G401 (cell line): ENCODE results near the gene SLC44A3. TPM values are rescaled to one million over a fixed set of nuclear protein-coding genes. Genes with fewer than 3 reads are reported as not detected.

Source experiments
- DNase-seq: peaks from one replicate; pipeline ENCODE4 v3.0.0-alpha.2; 2015; ENCODE audit warnings: low spot score
- in situ Hi-C: cut with HindIII; loops from 2 replicates; pipeline ENCODE4 v1.10.0; 2016; ENCODE audit warnings: low sequenced_read_pairs, mixed read lengths
- total RNA-seq: library from RNA; depleted of rRNA; stranded (reverse); fragments of >200 nt; shearing (Covaris generic); gene quantifications from 2 replicates; pipeline ENCODE4 v1.2.3, GENCODE V29; 2014

SLC44A3 gene
- total RNA-seq, 1 experiment from 2014 or later: 2.5 TPM

- in situ Hi-C loops: no loop called here
- no peak for DNase-seq
Observed at GRCh38 chr1:94894630-94895029, 74.5 kb downstream of the SLC44A3 start.

- no peak for DNase-seq
- in situ Hi-C loops: no loop called here
Observed at GRCh38 chr1:94895518-94895917, 75.4 kb downstream of the SLC44A3 start.

DNA sequence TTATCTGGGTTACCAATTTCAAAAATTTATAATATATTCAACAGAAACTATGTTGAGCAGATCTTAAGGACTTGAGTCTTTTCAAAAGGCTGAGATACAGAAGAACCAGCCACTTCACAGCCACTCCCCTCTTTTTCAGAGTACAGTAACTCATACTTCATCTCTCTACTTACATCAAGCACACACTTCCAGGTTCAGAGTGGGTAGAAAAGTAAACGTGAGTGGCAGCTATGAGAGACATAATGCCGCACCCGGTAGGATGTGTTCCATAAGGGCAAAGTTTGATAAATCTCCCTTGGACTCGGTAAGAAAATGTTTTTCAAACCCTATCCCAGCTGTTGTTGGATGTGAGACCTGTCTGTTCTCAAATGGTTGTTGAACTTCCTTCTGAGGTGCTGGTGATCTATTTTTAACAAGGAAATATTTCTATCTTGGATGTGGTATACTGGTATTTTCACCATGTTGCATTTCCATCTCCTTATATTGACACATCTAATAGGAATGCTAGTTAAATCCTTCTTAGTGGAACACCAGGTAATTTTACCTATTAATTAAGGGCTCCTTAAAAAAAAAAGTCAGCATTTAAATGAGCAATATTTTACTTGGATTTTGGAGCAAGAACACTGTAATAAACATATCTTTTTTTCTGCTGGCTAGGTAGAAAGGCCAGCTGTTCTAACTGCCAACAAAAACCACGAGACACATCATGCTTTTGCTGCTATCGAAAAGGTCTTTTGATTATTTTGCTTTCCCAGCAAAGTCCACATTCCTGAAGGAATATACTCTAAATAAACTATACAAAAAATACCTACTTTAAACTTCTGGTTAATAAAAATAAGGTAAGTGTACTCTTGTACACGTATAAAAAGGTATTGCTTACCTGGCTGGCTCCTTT lies 78.6 kb downstream of the SLC44A3 start:
- DNase-seq: no peak
- in situ Hi-C loops: no loop called here

DNA sequence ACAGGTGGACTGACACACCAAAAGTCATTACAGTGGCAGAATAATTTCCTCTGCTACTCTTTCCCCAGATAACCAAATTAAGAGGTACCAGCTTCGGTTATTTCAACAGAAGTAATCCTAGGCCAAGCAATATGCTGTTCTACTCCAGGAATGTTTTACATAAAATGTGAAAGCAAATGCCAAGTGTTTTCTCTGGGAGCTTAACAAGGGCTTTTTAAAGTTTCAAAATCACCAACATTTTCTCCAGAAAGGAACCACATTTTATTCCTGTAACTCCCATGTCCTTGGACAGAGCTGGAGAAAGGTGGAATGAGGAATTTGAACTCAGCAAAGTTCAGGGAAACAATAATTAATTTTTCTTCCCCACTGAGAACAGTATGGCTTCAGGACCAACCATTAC lies 79.6 kb downstream of the SLC44A3 start:
- in situ Hi-C loops: no loop called here
- DNase-seq: no peak

DNA sequence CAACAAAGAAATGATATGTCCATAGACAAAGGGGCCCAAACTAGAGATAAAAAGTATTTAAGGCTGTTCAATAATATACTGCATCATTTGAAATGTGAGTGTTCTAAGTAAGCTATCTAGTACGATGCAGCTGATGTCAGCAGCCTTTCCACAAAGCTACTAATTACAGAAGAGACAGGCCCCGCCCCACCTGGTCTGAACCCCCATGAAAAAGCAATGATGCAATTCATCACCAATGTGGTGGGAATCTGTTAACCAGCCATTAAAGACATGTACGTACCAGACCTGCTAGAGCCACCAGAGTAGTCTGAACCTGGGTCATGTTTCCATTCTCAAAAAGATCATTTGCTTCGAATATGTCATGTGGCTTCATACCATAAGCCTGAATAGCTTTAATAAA lies 81.7 kb downstream of the SLC44A3 start:
- in situ Hi-C loops: no loop called here
- no peak for DNase-seq

GRCh38 chr1:94903280-94904009 lies 83.3 kb downstream of the SLC44A3 start:
- in situ Hi-C loops: no loop called here
- DNase-seq: peak; percentile 20

DNA sequence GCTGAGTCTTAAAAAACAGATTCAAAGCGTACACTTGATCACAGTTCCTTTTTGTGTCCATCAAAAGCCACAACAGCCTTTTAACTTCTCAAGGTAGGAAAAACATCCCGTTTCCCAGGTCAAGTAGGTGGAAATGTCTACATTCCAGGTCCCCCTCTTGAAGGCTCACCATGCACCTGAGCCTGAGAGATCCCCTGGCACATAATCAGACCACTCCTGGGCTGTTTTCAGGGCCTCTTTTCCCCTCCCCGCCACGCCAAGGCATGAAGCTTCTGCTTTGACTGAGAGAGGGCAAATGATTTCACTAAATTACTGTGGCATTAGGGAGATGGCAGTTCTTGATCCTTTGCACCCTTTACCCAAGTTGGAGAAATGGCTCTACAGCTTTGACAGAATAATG lies 85.0 kb downstream of the SLC44A3 start:
- in situ Hi-C loops: no loop called here
- DNase-seq: no peak

DNA sequence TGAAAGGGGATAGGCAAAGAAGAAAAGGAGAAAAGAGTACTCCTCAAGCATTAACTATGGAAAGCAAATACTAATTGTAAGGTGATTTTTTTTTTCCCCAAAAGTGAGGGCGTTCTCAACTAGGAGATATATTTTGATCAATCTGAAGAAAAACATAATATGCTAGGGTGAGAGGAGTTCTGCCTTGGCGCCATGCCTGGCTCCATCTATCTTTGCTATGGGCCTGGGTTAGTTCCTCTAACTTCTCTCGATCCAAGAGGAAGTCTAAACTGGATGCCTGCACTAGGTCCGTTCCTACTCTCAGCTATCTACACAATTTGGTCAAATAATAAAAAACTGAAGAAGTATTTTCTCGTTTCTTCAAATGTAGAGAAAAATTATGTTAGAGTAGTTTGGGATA lies 86.2 kb downstream of the SLC44A3 start:
- no peak for DNase-seq
- in situ Hi-C loops: no loop called here

DNA sequence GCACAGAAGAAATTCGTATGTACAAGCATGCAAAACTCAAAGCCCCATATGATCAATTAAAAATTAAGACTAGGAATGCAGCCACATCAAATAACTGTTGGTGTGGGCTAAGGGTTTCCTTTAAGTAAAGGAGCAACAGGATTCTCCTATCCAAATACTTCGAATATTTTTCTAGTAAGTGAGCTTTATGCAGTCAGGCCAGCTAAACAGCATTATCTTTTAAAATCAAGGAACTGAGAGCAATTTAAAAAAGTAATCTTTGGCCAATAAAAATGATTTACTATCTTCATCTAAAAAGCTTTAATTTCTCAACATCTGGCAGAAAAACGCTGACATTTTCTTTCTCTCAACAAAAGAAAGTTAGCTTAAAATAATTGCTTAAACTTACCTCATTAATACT lies 87.0 kb downstream of the SLC44A3 start:
- in situ Hi-C loops: no loop called here
- no peak for DNase-seq

- in situ Hi-C loops: no loop called here
Observed at GRCh38 chr1:94908190-94908589, 88.0 kb downstream of the SLC44A3 start.

DNA sequence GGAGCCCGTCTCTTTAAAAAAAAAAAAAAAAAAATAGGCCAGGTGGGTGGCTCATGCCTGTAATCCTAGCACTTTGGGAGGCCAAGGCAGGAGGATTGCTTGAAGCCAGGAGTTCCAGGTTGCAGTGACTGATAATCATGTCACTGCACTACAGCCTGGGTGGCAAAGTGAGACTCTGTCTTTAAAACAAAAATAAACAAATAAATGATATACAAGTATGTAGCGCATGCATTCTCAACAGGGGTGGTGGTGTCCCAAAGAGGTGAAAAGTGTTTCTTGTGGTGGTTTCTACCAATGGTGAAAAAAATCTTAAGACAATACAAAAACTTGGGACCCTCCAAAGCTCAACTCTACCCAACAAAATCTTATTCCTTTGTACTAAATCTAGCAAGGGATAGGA lies 88.8 kb downstream of the SLC44A3 start:
- DNase-seq: no peak
- in situ Hi-C loops: no loop called here

More at GRCh38 chr1:94908190-94908589, 88.0 kb downstream of the SLC44A3 start:
- no peak for DNase-seq

DNA sequence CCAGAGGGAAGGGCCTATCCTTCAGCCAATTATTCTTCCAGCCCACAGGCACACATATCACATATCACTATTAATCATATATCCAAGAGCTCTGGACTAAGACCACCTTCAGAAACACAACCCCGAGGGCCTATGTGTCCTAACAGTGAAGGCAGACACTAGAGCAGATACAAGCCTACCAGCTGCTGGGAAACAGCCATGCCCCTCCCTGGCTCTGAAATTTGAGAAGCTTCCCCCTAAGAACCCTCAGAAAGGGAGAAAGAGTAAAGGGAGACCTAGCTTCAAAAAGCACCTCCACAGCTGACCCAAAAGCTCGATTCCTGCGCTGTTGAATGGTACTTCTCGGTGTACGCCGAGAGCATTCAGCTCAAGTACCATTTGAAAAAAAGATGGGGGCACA lies 89.3 kb downstream of the SLC44A3 start:
- in situ Hi-C loops: no loop called here

GRCh38 chr1:94912263-94913184 lies 92.4 kb downstream of the SLC44A3 start:
- no peak for DNase-seq
- in situ Hi-C loops: no loop called here

More for the DNA sequence above, 89.3 kb downstream of the SLC44A3 start:
- no peak for DNase-seq

DNA sequence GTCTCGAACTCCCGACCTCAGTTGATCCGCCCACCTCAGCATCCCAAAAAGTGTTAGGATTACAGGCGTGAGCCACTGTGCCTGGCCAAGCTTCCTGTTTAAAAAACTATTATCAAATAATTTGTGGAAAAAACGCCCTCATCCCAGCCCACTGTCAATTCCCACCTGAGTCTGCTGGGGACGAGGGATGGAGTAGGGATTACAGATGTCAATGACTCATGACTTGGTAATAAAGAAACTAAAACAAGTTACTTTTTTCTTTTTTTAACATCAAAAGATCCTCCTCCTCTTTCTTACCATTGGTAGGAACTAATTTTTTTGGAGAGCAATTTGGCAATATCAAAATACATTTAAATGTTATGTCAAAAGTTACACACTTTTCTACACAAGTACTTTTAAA lies 97.1 kb downstream of the SLC44A3 start:
- in situ Hi-C loops: no loop called here
- no peak for DNase-seq

DNA sequence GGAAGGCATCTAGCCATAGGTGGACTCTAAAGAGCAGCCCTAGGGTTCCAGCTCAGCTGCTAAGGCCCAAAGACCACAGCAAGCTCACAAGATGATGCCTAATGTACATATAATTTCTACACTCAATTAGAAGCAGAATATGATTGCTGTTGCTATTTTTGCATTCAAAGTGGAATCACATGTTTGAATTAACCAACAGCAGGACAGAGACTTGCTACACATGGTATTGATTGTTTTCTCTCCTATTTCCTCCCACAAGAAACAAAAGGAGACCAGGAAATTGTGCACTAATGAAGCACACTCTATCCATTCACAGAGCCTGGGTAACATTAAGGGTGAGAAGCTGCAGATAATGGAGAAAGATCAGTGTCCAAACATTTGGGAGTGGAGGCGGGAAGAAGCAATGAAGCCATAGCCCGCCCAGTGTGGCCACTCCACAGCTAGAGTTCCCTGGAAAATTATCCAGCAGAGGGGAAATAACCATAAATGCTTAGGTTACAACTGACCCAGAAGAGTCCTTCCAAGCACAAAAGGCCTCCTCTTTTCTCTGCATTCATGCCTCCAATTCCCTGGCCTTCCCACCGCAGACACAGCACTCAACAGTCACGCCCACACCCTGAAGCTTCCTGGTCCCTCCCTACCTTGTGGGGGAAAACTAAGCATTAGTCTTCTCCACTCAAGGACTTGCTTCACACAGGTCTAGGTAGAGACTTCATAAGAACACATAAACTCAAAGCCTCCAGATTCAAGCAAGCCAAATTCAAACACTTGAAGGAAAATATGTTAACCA lies 99.3 kb downstream of the SLC44A3 start:
- DNase-seq: no peak
- in situ Hi-C loops: no loop called here

GRCh38 chr1:94920061-94920460 lies 99.9 kb downstream of the SLC44A3 start:
- DNase-seq: no peak
- in situ Hi-C loops: no loop called here

DNA sequence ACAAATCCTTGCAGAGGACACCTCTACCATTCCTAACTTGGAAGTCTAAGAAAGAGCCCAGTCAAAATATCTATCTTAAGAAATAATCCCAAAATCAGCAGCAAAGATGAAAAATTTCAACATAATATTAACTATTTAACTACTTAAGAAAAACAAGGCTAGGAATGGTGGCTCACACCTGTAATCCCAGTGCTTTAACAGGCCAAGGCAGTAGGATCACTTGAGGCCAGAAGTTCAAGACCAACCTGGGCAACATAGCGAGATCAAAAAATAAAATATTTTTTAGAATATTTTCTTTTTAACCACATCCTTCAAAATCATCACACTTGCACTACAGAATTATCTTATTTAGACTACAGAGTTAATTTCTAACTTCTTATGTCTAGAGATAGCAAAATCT lies 101.8 kb downstream of the SLC44A3 start:
- in situ Hi-C loops: no loop called here
- no peak for DNase-seq

DNA sequence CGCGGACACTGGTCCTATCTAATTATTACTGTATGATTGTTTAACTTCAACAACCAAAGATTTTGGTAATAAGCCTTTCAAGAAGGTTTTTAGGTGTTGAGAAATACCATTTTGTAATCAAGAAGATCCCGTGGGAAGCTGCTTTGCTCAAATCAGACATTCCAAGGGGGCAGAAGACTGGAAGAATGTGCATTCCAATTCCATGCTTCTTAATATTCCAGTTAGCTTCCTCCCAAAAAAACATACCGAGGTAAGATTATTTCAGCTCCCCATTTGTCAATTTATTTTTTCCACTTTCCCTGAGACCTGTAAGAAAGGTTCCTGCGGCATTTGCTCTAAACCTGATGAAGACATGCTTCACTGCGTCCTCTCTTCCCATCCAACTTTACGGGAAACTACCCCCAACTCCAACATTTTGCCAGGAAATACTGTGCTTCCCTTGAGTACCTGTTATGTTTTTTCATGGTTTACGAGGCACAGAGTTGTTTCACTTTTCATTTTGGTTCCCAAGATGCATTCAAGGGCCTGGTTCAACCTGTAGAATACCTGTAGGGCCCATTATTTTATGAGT lies 102.7 kb downstream of the SLC44A3 start:
- in situ Hi-C loops: no loop called here

More for the DNA sequence above, 102.7 kb downstream of the SLC44A3 start:
- DNase-seq: no peak
